Measurements from ENCODE around the gene PI4KA. TPM values are rescaled to one million over a fixed set of nuclear protein-coding genes. Genes with fewer than 3 reads are reported as not detected.

PI4KA gene
- total RNA-seq, 2 donors from 2014 or later, result 74.2 to 115 TPM

DNA sequence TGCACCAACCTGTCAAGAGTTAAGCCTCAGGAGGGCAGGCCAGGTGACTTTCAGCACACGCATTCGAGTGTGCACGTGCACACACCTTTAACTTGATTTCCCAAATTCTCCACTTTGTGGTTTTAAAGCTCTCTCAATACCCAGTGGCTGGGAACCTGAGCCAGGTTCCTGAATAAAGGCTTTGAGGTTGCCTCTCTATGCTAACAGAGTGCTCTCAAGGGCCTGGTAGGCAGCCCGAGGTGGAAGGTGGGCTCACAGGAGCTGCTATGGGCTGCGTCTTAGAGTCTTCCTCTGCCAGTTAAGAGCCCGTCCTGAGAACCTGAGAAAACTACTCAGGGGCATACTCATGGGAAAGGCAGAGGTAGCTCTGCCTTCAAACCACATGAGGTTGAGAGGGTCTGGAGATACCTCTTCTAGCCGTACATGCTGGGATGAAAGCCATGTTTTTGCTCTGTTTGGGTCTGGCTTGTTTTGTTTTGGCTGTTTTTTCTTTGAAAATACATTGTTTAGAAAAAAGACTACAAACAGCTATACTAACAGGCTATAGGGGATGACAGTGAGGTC is 96.3 kb downstream of the PI4KA start:
- Histone ChIP-seq H3K4me3 (no peak overlapping the region), H3K27me3 (replicated peaks; ENCODE audit: insufficient read depth) (no peaks in the 10 kb centered on the region), H3K36me3 (peaks cover 0 to 13% of the 10 kb centered on the region in 2 donors), H3K9me3 (no peaks in the 10 kb centered on the region), H3K4me1 (replicated peaks) (no peaks in the 10 kb centered on the region), H3K27ac (no peak overlapping the region)
- DNase-seq (ENCODE audit: low spot score), result no peak
- TF ChIP-seq POLR2AphosphoS5 (IDR thresholded peaks at IDR 0.05), result no peak
- TF ChIP-seq, protein P1, sequence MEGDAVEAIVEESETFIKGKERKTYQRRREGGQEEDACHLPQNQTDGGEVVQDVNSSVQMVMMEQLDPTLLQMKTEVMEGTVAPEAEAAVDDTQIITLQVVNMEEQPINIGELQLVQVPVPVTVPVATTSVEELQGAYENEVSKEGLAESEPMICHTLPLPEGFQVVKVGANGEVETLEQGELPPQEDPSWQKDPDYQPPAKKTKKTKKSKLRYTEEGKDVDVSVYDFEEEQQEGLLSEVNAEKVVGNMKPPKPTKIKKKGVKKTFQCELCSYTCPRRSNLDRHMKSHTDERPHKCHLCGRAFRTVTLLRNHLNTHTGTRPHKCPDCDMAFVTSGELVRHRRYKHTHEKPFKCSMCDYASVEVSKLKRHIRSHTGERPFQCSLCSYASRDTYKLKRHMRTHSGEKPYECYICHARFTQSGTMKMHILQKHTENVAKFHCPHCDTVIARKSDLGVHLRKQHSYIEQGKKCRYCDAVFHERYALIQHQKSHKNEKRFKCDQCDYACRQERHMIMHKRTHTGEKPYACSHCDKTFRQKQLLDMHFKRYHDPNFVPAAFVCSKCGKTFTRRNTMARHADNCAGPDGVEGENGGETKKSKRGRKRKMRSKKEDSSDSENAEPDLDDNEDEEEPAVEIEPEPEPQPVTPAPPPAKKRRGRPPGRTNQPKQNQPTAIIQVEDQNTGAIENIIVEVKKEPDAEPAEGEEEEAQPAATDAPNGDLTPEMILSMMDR (IDR thresholded peaks at IDR 0.05), result no peak
- TF ChIP-seq POLR2A (IDR thresholded peaks at IDR 0.05), result no peak
- WGBS, result 90% methylated on average over 7 of the region's 7 CpGs
- intact Hi-C loops (cut with DNase I), result no loop called here

DNA sequence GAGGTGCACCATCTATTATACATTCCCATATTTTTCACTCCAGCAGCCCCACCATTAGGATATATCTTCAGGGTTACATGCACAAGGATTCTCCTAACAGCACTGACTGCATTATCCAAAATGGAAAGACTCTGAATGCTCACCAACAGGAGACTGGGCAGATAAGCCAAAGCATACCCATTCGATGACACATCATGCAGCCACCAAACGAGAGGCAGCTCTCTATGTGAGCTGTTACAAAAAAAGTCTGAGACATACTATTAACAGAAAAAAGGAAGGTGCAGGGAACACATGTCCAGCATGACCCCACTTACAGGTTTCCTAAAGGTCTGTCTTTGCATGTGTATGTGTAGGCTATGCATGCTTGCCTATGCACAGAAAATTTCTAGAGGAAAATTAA is 97.1 kb downstream of the PI4KA start:
- TF ChIP-seq, protein P1 (IDR thresholded peaks at IDR 0.05), result no peak
- TF ChIP-seq POLR2AphosphoS5 (IDR thresholded peaks at IDR 0.05), result no peak
- TF ChIP-seq POLR2A (IDR thresholded peaks at IDR 0.05), result no peak
- Histone ChIP-seq H3K4me1 (replicated peaks) (no peaks in the 10 kb centered on the region), H3K9me3 (no peaks in the 10 kb centered on the region), H3K27me3 (replicated peaks; ENCODE audit: insufficient read depth) (no peaks in the 10 kb centered on the region), H3K27ac (no peak overlapping the region), H3K36me3 (peaks cover 0 to 13% of the 10 kb centered on the region in 2 donors), H3K4me3 (no peak overlapping the region)
- no peak for DNase-seq (ENCODE audit: low spot score)
- WGBS, result 74% methylated on average over 2 of the region's 2 CpGs
- intact Hi-C loops (cut with DNase I), result no loop called here

DNA sequence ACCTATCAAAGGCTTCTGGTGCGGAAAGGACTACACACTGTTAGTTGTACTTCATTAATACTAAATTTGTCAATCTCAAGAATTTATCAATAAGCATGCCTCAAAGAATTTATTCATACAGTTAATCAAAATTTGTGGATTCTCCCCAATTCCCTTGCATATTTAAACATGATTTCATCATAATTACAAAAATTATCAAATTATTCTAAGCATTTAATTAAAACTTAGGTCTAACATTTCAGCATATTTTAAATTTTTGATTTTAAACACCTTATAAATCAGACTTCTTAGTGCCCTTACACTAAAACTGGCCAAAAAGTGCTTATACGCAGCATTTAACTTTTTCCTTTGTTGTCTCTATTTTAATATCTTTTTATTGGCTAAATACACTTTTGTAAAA is 98.5 kb downstream of the PI4KA start:
- no peaks in the 10 kb centered on the region for H3K9me3 ChIP-seq
- intact Hi-C loops (cut with DNase I), result no loop called here
- WGBS, result 97% methylated on average over 2 of the region's 2 CpGs
- no peak overlapping the region for H3K27ac ChIP-seq
- H3K4me3 ChIP-seq, result no peak overlapping the region
- TF ChIP-seq POLR2A (IDR thresholded peaks at IDR 0.05), result no peak
- TF ChIP-seq POLR2AphosphoS5 (IDR thresholded peaks at IDR 0.05), result no peak
- TF ChIP-seq, protein P1 (IDR thresholded peaks at IDR 0.05), result no peak
- peaks cover 0 to 10% of the 10 kb centered on the region in 2 donors for H3K36me3 ChIP-seq
- no peak for DNase-seq (ENCODE audit: low spot score)
- no peaks in the 10 kb centered on the region for H3K4me1 ChIP-seq (replicated peaks)
- no peaks in the 10 kb centered on the region for H3K27me3 ChIP-seq (replicated peaks; ENCODE audit: insufficient read depth)

DNA sequence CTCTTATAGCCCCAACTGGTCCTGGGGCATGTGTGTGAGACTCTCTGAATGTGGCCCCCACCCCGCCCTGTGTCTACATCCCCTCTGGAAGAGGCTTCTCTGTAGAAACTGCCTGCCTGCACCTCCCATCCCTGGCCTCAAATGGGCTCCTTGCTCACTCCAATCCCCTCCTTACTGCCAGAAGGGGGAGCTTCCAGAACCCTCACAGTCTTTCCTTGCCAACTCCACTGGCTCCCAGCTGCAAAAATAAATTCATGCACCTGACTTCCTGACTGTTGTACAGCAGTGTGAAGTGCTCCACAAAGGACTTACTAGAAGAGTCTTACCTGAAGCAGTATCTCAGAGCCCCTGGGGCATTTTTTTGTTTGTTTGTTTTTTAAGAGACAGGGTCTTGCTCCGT is 99.9 kb downstream of the PI4KA start:
- H3K36me3 ChIP-seq, result peaks cover 0 to 6% of the 10 kb centered on the region in 2 donors
- 81% methylated on average over 2 of the region's 2 CpGs for WGBS

DNA sequence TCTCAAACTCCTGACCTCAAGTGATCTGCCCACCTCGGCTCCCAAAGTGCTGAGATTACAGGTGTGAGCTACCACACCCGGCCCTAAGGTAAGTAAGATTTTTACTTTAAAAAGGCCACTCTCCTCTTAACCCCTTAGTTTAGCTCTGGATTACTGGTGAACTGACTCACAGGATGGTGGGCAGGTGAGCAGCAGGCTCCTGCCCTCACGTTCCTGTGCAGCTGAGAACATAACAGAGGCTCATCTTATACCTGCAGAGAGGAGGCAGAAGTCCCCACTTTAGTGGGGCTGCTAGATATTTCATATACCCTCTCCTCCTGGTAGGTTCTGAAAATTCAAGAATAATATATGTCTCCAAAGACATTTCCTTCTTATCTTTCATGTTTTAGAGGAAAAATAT is 101.8 kb downstream of the PI4KA start:
- TF ChIP-seq POLR2A (IDR thresholded peaks at IDR 0.05) (no peak), POLR2AphosphoS5 (IDR thresholded peaks at IDR 0.05) (no peak)
- TF ChIP-seq, protein P1 (IDR thresholded peaks at IDR 0.05), result no peak
- WGBS, result 87% methylated on average over 3 of the region's 3 CpGs
- intact Hi-C loops (cut with DNase I), result no loop called here

More for the DNA sequence above, 99.9 kb downstream of the PI4KA start:
- Histone ChIP-seq H3K9me3 (no peaks in the 10 kb centered on the region), H3K4me1 (replicated peaks) (no peaks in the 10 kb centered on the region), H3K4me3 (no peak overlapping the region), H3K27me3 (replicated peaks; ENCODE audit: insufficient read depth) (no peaks in the 10 kb centered on the region), H3K27ac (no peak overlapping the region)
- no peak for DNase-seq (ENCODE audit: low spot score)
- TF ChIP-seq, protein P1 (IDR thresholded peaks at IDR 0.05), result no peak
- TF ChIP-seq POLR2A (IDR thresholded peaks at IDR 0.05) (no peak), POLR2AphosphoS5 (IDR thresholded peaks at IDR 0.05) (no peak)
- intact Hi-C loops (cut with DNase I), result no loop called here

More for the DNA sequence above, 101.8 kb downstream of the PI4KA start:
- Histone ChIP-seq H3K36me3 (no peaks in the 10 kb centered on the region), H3K9me3 (no peaks in the 10 kb centered on the region), H3K27ac (no peak overlapping the region), H3K27me3 (replicated peaks; ENCODE audit: insufficient read depth) (no peaks in the 10 kb centered on the region), H3K4me3 (no peak overlapping the region), H3K4me1 (replicated peaks) (peaks cover 4% of the 10 kb centered on the region)
- DNase-seq (ENCODE audit: low spot score), result no peak

Data from prostate gland (tissue), 2 donors.